Parathyroid adenoma (tissue), 2 donors: ENCODE results near the gene AGAP1.

ENCODE experiments used
- H2AFZ ChIP-seq: fragments of 300-600 bp; sonication (generic); one replicate; pipeline ENCODE4 v1.7.0; 2017; ENCODE audit warnings: antibody characterized with exemption, mild to moderate bottlenecking
- H3K27ac ChIP-seq: fragments of 300-600 bp; sonication (generic); one replicate; pipeline ENCODE4 v1.7.0; 2017
- H3K27me3 ChIP-seq: fragments of 300-600 bp; sonication (generic); one replicate; pipeline ENCODE4 v1.7.0; 2017; ENCODE audit warnings: low read length; ENCODE audit not compliant: control insufficient read depth, insufficient read depth
- H3K36me3 ChIP-seq: fragments of 300-600 bp; sonication (generic); one replicate; pipeline ENCODE4 v1.7.0; 2017; ENCODE audit warnings: low read length; ENCODE audit not compliant: control insufficient read depth, insufficient read depth
- H3K4me1 ChIP-seq: fragments of 300-600 bp; sonication (generic); one replicate; pipeline ENCODE4 v1.7.0; 2017; ENCODE audit warnings: control low read depth
- H3K4me2 ChIP-seq: fragments of 300-600 bp; sonication (generic); one replicate; pipeline ENCODE4 v1.7.0; 2017; ENCODE audit warnings: low read length
- H3K4me3 ChIP-seq: fragments of 300-600 bp; sonication (generic); one replicate; pipeline ENCODE4 v1.7.0; 2017; ENCODE audit warnings: low read depth, low read length
- H3K79me2 ChIP-seq: fragments of 300-600 bp; sonication (generic); one replicate; pipeline ENCODE4 v1.7.0; 2017; ENCODE audit warnings: control low read depth
- H3K9ac ChIP-seq: fragments of 300-600 bp; sonication (generic); one replicate; pipeline ENCODE4 v1.7.0; 2017; ENCODE audit warnings: mild to moderate bottlenecking
- H3K9me3 ChIP-seq: fragments of 300-600 bp; sonication (generic); one replicate; pipeline ENCODE4 v1.7.0; 2017; ENCODE audit warnings: low read length; ENCODE audit not compliant: control insufficient read depth
- TF ChIP-seq, protein P1 (sequence below): fragments of 300-600 bp; sonication (generic); IDR thresholded peaks from one replicate; pipeline ENCODE4 v1.7.0; 2017; ENCODE audit warnings: antibody characterized with exemption, mild to moderate bottlenecking
- donor health status: primary hyperparathyroidism.

AGAP1 gene

DNA sequence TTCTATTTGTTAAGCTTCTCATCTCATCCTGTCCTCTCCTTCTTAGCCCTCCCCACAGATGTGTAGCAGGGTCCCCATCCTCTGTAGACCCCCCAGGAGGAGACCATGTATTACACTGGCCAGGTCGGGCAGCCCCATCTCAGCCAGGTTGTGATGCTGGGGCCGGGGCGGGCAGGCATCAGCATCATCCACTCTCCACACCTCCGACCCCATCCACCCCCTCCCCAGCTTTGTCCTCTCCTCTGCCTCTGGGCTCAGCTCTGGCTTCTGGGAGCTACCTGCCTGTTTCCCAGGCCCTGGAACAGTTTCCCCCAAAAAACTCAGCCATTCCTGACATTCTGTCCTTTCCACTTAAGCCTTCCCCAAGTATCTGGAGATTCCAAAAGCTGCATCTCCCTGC, 625.2 kb downstream of the AGAP1 start:
- TF ChIP-seq, protein P1, sequence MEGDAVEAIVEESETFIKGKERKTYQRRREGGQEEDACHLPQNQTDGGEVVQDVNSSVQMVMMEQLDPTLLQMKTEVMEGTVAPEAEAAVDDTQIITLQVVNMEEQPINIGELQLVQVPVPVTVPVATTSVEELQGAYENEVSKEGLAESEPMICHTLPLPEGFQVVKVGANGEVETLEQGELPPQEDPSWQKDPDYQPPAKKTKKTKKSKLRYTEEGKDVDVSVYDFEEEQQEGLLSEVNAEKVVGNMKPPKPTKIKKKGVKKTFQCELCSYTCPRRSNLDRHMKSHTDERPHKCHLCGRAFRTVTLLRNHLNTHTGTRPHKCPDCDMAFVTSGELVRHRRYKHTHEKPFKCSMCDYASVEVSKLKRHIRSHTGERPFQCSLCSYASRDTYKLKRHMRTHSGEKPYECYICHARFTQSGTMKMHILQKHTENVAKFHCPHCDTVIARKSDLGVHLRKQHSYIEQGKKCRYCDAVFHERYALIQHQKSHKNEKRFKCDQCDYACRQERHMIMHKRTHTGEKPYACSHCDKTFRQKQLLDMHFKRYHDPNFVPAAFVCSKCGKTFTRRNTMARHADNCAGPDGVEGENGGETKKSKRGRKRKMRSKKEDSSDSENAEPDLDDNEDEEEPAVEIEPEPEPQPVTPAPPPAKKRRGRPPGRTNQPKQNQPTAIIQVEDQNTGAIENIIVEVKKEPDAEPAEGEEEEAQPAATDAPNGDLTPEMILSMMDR: no peak
- H3K27ac ChIP-seq: no peak overlapping the region
- H3K4me2 ChIP-seq: no peak overlapping the region
- H3K4me1 ChIP-seq: no peaks in the 10 kb centered on the region
- no peak overlapping the region for H3K4me3 ChIP-seq
- no peak overlapping the region for H3K9ac ChIP-seq
- no peaks in the 10 kb centered on the region for H3K27me3 ChIP-seq
- no peaks in the 10 kb centered on the region for H3K79me2 ChIP-seq
- no peaks in the 10 kb centered on the region for H3K36me3 ChIP-seq
- H3K9me3 ChIP-seq: no peaks in the 10 kb centered on the region
- H2AFZ ChIP-seq: no peak overlapping the region

DNA sequence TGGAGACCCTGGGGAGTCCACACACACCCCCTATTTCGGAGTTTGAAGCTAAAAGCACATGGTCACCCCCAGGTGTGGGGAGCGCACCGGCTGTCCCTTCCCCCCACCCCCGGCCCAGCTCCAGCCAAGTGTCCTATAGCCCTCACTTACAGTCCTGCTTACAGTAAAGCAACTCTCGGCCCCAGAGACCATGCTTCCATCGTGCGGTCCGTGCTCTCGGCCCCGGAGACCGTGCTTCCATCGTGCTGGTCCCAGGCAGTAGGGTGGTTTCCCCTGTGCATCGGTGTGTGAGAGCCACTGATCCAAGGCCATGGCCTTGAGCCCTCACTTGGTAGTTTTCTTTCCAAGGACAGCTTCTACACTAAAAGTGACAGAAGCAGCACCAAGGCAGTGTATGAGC, 625.6 kb downstream of the AGAP1 start:
- H3K9ac ChIP-seq: no peak overlapping the region
- no peaks in the 10 kb centered on the region for H3K4me1 ChIP-seq
- no peak overlapping the region for H3K4me3 ChIP-seq
- H3K79me2 ChIP-seq: no peaks in the 10 kb centered on the region
- TF ChIP-seq, protein P1: no peak
- H3K4me2 ChIP-seq: no peak overlapping the region
- H3K27ac ChIP-seq: no peak overlapping the region
- H3K9me3 ChIP-seq: no peaks in the 10 kb centered on the region
- no peaks in the 10 kb centered on the region for H3K27me3 ChIP-seq
- H2AFZ ChIP-seq: no peak overlapping the region
- no peaks in the 10 kb centered on the region for H3K36me3 ChIP-seq

DNA sequence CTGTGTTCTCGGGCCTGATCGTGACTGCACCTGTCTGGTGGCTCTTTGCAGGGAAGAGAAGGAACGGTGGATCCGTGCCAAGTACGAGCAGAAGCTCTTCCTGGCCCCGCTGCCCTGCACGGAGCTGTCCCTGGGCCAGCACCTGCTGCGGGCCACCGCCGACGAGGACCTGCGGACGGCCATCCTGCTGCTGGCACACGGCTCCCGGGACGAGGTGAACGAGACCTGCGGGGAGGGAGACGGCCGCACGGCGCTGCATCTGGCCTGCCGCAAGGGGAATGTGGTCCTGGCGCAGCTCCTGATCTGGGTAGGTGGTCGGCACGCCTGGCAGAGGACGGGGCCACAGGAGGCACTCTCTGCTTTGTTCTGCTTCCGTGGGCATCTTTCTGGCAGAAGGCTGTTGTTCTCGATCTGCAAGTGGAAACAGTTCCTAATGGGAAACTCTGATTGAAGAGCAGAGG, 626.3 kb downstream of the AGAP1 start:
- Histone ChIP-seq H3K27me3 (no peaks in the 10 kb centered on the region), H3K4me2 (no peak overlapping the region), H3K9me3 (no peaks in the 10 kb centered on the region), H3K4me1 (no peaks in the 10 kb centered on the region), H3K36me3 (no peaks in the 10 kb centered on the region), H3K4me3 (no peak overlapping the region), H3K9ac (no peak overlapping the region), H3K79me2 (no peaks in the 10 kb centered on the region), H2AFZ (no peak overlapping the region), H3K27ac (no peak overlapping the region)
- TF ChIP-seq, protein P1: no peak

DNA sequence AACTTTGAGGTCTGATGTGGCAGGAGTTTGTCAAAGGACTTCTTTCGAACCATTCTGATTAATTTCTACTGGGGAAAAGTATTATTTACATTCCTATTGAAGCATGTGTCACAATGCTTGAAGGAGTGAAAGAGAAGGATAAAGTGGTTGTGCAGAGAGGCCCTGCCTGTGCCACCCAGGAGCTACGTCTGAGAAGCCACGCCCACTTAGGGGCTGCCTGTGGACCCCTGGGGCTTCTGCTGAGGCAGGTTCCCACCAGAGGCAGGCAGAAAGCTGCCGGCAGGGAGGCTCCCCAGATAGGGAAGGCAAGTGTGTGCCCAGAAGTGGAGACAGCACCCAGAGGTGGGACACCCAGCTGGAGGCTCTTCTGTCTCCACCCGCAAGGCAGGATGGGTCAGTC, 627.0 kb downstream of the AGAP1 start:
- no peaks in the 10 kb centered on the region for H3K27me3 ChIP-seq
- no peaks in the 10 kb centered on the region for H3K4me1 ChIP-seq
- no peaks in the 10 kb centered on the region for H3K36me3 ChIP-seq
- no peaks in the 10 kb centered on the region for H3K79me2 ChIP-seq
- TF ChIP-seq, protein P1: no peak
- H3K4me2 ChIP-seq: no peak overlapping the region
- no peaks in the 10 kb centered on the region for H3K9me3 ChIP-seq
- no peak overlapping the region for H2AFZ ChIP-seq
- no peak overlapping the region for H3K27ac ChIP-seq
- H3K9ac ChIP-seq: no peak overlapping the region
- H3K4me3 ChIP-seq: no peak overlapping the region

DNA sequence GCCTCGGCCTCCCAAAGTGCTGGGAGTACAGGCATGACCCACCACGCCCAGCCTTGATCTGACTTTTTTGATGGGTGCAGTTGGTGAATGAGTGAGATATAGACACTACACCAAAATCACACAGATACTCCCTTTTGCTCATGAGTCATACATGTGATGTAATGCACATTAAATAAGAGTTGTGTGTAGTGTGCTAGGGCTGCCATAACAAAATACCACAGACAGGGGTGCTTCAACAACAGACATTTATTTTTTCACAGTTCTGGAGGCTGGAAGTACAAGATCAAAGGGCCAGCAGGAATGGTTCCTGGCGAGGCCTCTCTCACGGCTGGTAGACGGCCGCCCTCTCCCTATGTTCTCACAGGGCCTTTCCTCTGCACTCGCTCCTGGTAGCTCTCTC, 627.7 kb downstream of the AGAP1 start:
- Histone ChIP-seq H3K36me3 (no peaks in the 10 kb centered on the region), H3K4me1 (no peaks in the 10 kb centered on the region), H2AFZ (no peak overlapping the region), H3K4me3 (no peak overlapping the region), H3K4me2 (no peak overlapping the region), H3K79me2 (no peaks in the 10 kb centered on the region), H3K27me3 (no peaks in the 10 kb centered on the region), H3K9me3 (no peaks in the 10 kb centered on the region), H3K27ac (no peak overlapping the region), H3K9ac (no peak overlapping the region)
- TF ChIP-seq, protein P1: no peak
